Keratinocyte (primary cell): Measurements from ENCODE around the gene UROC1. TPM values are rescaled to one million over a fixed set of nuclear protein-coding genes. Genes with fewer than 3 reads are reported as not detected.

Source experiments
- DNase-seq: peaks from one replicate; pipeline ENCODE4 v3.0.0-alpha.2; 2011; ENCODE audit warnings: low read depth, missing footprints, low spot score
- FAIRE-seq: peaks from 2 replicates; lab custom pipeline; 2011; peaks lifted over from hg19 to GRCh38; lab: Jason Lieb, UNC
- H2AFZ ChIP-seq: 2 replicates; pipeline ENCODE4 v1.6.0; 2012; ENCODE audit warnings: low read length, control low read depth, inconsistent platforms; ENCODE audit not compliant: control insufficient read depth
- H3K27ac ChIP-seq: 2 replicates; pipeline ENCODE4 v1.5.1; 2011; ENCODE audit warnings: low read length; ENCODE audit not compliant: control insufficient read depth, insufficient read depth
- H3K27me3 ChIP-seq: 3 replicates; pipeline ENCODE4 v1.6.0; 2011; ENCODE audit warnings: low read length; ENCODE audit not compliant: control insufficient read depth, insufficient read depth; ENCODE audit errors: extremely low read depth
- H3K36me3 ChIP-seq, 2 experiments: 2 replicates in 1 of 2; 3 replicates in 1 of 2; pipeline ENCODE4 v1.5.1; 2011; ENCODE audit warnings: low read length in 2 of 2, mild to moderate bottlenecking in 1 of 2; ENCODE audit not compliant: control insufficient read depth in 2 of 2, insufficient read depth in 2 of 2; ENCODE audit errors: extremely low read depth in 1 of 2
- H3K4me1 ChIP-seq: 3 replicates; pipeline ENCODE4 v1.5.1; 2011; ENCODE audit warnings: low read length; ENCODE audit not compliant: control insufficient read depth, insufficient read depth; ENCODE audit errors: extremely low read depth
- H3K4me2 ChIP-seq: 3 replicates; pipeline ENCODE4 v1.6.0; 2011; ENCODE audit warnings: low read depth, low read length; ENCODE audit not compliant: control insufficient read depth, insufficient read depth; ENCODE audit errors: extremely low read depth
- H3K4me3 ChIP-seq, 3 experiments: fragments of 200-600 bp in 1 of 3; sonication (generic) in 1 of 3; 2 replicates in 2 of 3; 3 replicates in 1 of 3; pipeline ENCODE4 v1.5.1; 2011 to 2016; ENCODE audit warnings: low read length in 3 of 3, mild to moderate bottlenecking in 3 of 3, control low read depth in 2 of 3, inconsistent platforms in 1 of 3, low read depth in 1 of 3, mixed read lengths in 1 of 3, mixed run types in 1 of 3, moderate library complexity in 1 of 3; ENCODE audit not compliant: control insufficient read depth in 2 of 3, insufficient read depth in 2 of 3; ENCODE audit errors: extremely low read depth in 1 of 3
- H3K79me2 ChIP-seq: 2 replicates; pipeline ENCODE4 v1.6.0; 2012; ENCODE audit warnings: low read length; ENCODE audit not compliant: control insufficient read depth, insufficient read depth
- H3K9ac ChIP-seq: 3 replicates; pipeline ENCODE4 v1.6.0; 2011; ENCODE audit warnings: low read length; ENCODE audit not compliant: control insufficient read depth, insufficient read depth; ENCODE audit errors: extremely low read depth
- H3K9me1 ChIP-seq: 3 replicates; pipeline ENCODE4 v1.6.0; 2011; ENCODE audit warnings: low read length; ENCODE audit not compliant: control insufficient read depth, insufficient read depth; ENCODE audit errors: extremely low read depth
- H3K9me3 ChIP-seq: 2 replicates; pipeline ENCODE4 v1.5.1; 2012; ENCODE audit warnings: low read depth, low read length; ENCODE audit not compliant: control insufficient read depth
- H4K20me1 ChIP-seq: 3 replicates; pipeline ENCODE4 v1.6.0; 2011; ENCODE audit warnings: low read length; ENCODE audit not compliant: control insufficient read depth, insufficient read depth; ENCODE audit errors: extremely low read depth
- EZH2 ChIP-seq: IDR thresholded peaks from one replicate; pipeline ENCODE4 v1.6.1; 2012; ENCODE audit warnings: inconsistent platforms, mild to moderate bottlenecking, low read length, moderate library complexity
- dilution Hi-C: fragments of 300-500 bp; cut with MboI; formaldehyde crosslinking; loops from one replicate; pipeline ENCODE4 v1.7.0; 2020; ENCODE audit warnings: low sequenced_read_pairs; ENCODE audit not compliant: extremely low pct_ligation_motif_present
- polyA plus RNA-seq, 5 experiments: library from polyadenylated mRNA; depleted of rRNA in 3 of 5; stranded (reverse) in 3 of 5; stranded (forward) in 1 of 5; unstranded in 1 of 5; fragments of >200 nt; gene quantifications; 1 replicate in 1 of 5; 2 replicates in 3 of 5; 3 replicates in 1 of 5; pipeline versions ENCODE4 v1.2.1 to v1.2.3, GENCODE V29; 2011 to 2012; ENCODE audit warnings: missing spikeins in 2 of 5, low read depth in 1 of 5, low replicate concordance in 1 of 5
- TF ChIP-seq, protein P1 (sequence below), 3 experiments: IDR thresholded peaks in 1 of 3; conservative IDR thresholded peaks in 1 of 3; optimal IDR thresholded peaks in 1 of 3; 2 replicates in 2 of 3; 3 replicates in 1 of 3; pipeline versions ENCODE3 to v1.5.1; 2011; ENCODE audit warnings: low read length in 3 of 3, mild to moderate bottlenecking in 3 of 3, moderate library complexity in 2 of 3, control low read depth in 1 of 3, inconsistent platforms in 1 of 3; ENCODE audit not compliant: insufficient read depth in 2 of 3; ENCODE audit errors: extremely low read depth in 1 of 3

Gene UROC1
- polyA plus RNA-seq, 1 donor (not counting 4 experiments of a cell fraction or from before 2014, with no cell fraction given): not detected

DNA sequence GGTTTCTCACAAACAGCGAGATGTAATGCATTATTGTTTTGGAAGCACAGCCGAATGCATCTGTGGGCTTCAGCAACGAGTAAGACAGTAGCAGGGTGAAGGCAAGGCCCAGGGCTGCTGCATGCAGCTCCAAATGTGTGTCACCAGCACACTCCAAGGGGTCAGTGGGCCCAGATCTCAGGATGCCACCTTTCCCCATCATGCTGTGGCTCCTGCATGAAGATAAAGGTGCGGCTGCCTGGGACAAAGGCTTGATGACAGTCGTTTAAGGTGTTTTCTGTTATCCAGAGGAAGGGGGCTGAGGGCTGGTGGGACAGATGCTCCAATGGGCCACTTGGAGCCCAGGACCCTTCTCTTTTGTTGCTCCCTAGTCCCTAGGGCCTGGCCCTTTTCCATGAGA lies 28.0 kb upstream of the UROC1 start:
- dilution Hi-C loops: no loop called here
- H3K27ac ChIP-seq: no peak overlapping the region
- no peaks in the 10 kb centered on the region for H3K36me3 ChIP-seq
- no peaks in the 10 kb centered on the region for H3K9me3 ChIP-seq
- no peak overlapping the region for H2AFZ ChIP-seq
- peaks cover 5% of the 10 kb centered on the region for H3K4me1 ChIP-seq
- no peak overlapping the region for H3K9ac ChIP-seq
- peaks cover 53% of the 10 kb centered on the region for H3K27me3 ChIP-seq
- no peaks in the 10 kb centered on the region for H3K9me1 ChIP-seq
- no peak overlapping the region for H3K4me2 ChIP-seq
- FAIRE-seq: no peak
- TF ChIP-seq, protein P1, sequence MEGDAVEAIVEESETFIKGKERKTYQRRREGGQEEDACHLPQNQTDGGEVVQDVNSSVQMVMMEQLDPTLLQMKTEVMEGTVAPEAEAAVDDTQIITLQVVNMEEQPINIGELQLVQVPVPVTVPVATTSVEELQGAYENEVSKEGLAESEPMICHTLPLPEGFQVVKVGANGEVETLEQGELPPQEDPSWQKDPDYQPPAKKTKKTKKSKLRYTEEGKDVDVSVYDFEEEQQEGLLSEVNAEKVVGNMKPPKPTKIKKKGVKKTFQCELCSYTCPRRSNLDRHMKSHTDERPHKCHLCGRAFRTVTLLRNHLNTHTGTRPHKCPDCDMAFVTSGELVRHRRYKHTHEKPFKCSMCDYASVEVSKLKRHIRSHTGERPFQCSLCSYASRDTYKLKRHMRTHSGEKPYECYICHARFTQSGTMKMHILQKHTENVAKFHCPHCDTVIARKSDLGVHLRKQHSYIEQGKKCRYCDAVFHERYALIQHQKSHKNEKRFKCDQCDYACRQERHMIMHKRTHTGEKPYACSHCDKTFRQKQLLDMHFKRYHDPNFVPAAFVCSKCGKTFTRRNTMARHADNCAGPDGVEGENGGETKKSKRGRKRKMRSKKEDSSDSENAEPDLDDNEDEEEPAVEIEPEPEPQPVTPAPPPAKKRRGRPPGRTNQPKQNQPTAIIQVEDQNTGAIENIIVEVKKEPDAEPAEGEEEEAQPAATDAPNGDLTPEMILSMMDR (optimal IDR thresholded peaks at IDR 0.05 in 1 of 3, IDR thresholded peaks at IDR 0.05 in 1 of 3, conservative IDR thresholded peaks at IDR 0.05 in 1 of 3; ENCODE audit: extremely low read depth in 1 of 3, insufficient read depth in 2 of 3, low read length in 3 of 3): no peak
- no peak for TF ChIP-seq EZH2
- no peaks in the 10 kb centered on the region for H4K20me1 ChIP-seq
- no peak overlapping the region for H3K4me3 ChIP-seq
- H3K79me2 ChIP-seq: no peaks in the 10 kb centered on the region
- DNase-seq: no peak

DNA sequence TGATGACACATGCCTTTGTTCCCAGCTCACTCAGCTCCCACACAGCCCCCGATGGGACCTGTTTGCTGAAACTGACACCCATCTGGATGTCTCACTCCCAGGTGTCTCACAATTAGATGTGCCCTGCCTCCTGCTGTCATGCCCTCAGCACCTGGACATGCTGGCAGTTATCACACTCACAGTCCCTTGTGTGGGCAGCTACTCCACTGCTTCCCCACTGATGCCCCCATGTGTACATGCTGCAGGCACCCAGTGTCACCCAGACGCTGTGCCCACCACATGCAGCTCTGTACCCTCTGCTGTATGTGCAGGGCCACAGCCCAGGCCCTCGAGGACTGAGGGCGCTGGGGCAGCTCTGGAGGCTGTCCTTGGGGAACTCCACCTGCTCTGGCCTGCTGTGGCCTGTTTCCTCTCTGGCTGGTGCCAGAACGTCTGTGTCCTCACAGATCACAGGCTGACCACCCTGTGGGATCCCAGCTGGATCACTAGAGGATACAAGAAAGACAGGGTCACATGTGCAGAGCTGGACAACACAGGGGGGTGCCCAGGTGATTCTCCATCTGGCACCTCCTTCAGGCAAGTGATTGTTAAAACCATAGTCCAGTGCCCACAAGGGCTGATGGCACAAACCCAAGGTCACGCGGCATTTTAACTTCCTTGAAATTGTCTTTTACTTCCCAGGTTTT lies 27.2 kb upstream of the UROC1 start:
- TF ChIP-seq, protein P1 (optimal IDR thresholded peaks at IDR 0.05 in 1 of 3, IDR thresholded peaks at IDR 0.05 in 1 of 3, conservative IDR thresholded peaks at IDR 0.05 in 1 of 3; ENCODE audit: extremely low read depth in 1 of 3, insufficient read depth in 2 of 3, low read length in 3 of 3): no peak
- no peak for TF ChIP-seq EZH2
- H3K9ac ChIP-seq: no peak overlapping the region
- FAIRE-seq (no peak), DNase-seq (no peak)
- no peaks in the 10 kb centered on the region for H4K20me1 ChIP-seq
- no peak overlapping the region for H3K27ac ChIP-seq
- peaks cover 48% of the 10 kb centered on the region for H3K27me3 ChIP-seq
- H2AFZ ChIP-seq: no peak overlapping the region
- no peaks in the 10 kb centered on the region for H3K9me3 ChIP-seq
- no peak overlapping the region for H3K4me2 ChIP-seq
- no peaks in the 10 kb centered on the region for H3K36me3 ChIP-seq
- dilution Hi-C loops: no loop called here
- H3K4me1 ChIP-seq: peaks cover 11% of the 10 kb centered on the region
- no peaks in the 10 kb centered on the region for H3K9me1 ChIP-seq
- H3K79me2 ChIP-seq: no peaks in the 10 kb centered on the region
- no peak overlapping the region for H3K4me3 ChIP-seq
